Stimulated activated CD4-positive, alpha-beta T cell treated with anti-CD3 and anti-CD28 coated beads, Interleukin-12 subunit alpha, Interleukin-12 subunit beta, amount 100 ng/mL, for 4 hours (primary cell): ENCODE results near the gene SLC22A1.

Experiments
- DNase-seq: peaks from one replicate; pipeline ENCODE4 v3.0.0-alpha.2; 2020

SLC22A1 gene

GRCh38 chr6:160188773-160189172 lies 67.2 kb downstream of the SLC22A1 start:
- no peak for DNase-seq

- DNase-seq = no peak
These were observed 68.5 kb downstream of the SLC22A1 start for GRCh38 chr6:160190081-160190480.

GRCh38 chr6:160190973-160191372 lies 69.4 kb downstream of the SLC22A1 start:
- DNase-seq = no peak

GRCh38 chr6:160192840-160193239 lies 71.2 kb downstream of the SLC22A1 start:
- no peak for DNase-seq

- DNase-seq = no peak
These were observed 73.2 kb downstream of the SLC22A1 start for GRCh38 chr6:160194808-160195207.

GRCh38 chr6:160197662-160198061 lies 76.0 kb downstream of the SLC22A1 start:
- no peak for DNase-seq

GRCh38 chr6:160198606-160199211 lies 77.1 kb downstream of the SLC22A1 start:
- no peak for DNase-seq

- no peak for DNase-seq
These were observed 79.4 kb downstream of the SLC22A1 start for GRCh38 chr6:160201061-160201460.

- no peak for DNase-seq
These were observed 80.8 kb downstream of the SLC22A1 start for GRCh38 chr6:160202411-160202810.

GRCh38 chr6:160203076-160203475 lies 81.5 kb downstream of the SLC22A1 start:
- DNase-seq = no peak

- DNase-seq = no peak
These were observed 81.9 kb downstream of the SLC22A1 start for GRCh38 chr6:160203522-160203921.

- no peak for DNase-seq
These were observed 82.3 kb downstream of the SLC22A1 start for GRCh38 chr6:160203953-160204352.

- no peak for DNase-seq
These were observed 83.1 kb downstream of the SLC22A1 start for GRCh38 chr6:160204710-160205109.

- DNase-seq = no peak
These were observed 86.0 kb downstream of the SLC22A1 start for GRCh38 chr6:160207618-160208017.
